GM10248 (cell line): Measurements from ENCODE around the gene TNFRSF19.

ENCODE experiments used
- CTCF ChIA-PET: fragments of 300-600 bp; sonication (Branson Sonifier 250); formaldehyde crosslinking; extraction: SDS; loops from one replicate; lab custom pipeline; 2021; ENCODE audit warnings: antibody characterized with exemption; lab: Yijun Ruan, JAX
- POLR2A ChIA-PET: fragments of 350-650 bp; sonication (Branson Sonifier 250); formaldehyde crosslinking; extraction: SDS; loops from one replicate; lab custom pipeline; 2020; ENCODE audit warnings: antibody characterized with exemption; lab: Yijun Ruan, JAX
- DNase-seq: peaks from one replicate; pipeline ENCODE4 v3.0.0; 2012; ENCODE audit errors: extremely low spot score
- CTCF ChIP-seq: IDR thresholded peaks from 2 replicates; pipeline ENCODE4 v1.5.1; 2012; ENCODE audit warnings: mild to moderate bottlenecking, low read depth; ENCODE audit errors: extremely low read depth, missing control alignments, control extremely low read depth

The TNFRSF19 gene

DNA sequence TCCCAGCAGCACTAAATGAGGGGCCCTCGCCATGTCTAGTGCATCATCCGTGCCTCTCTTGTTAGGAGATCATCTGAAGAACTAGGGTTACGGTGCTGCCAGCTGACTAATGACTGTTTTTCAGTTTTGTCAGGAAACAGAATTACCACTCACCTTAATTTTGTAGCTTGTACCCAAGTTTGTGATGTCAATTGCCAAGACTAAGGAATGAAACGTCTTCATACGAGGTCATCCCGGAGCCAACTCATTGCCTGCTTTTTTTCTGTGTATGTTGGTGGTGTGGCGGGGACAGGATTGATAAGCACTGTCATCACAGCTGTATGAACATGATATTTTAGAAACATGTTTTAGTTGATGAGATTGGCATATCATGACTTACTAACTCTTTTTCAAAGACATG lies 100.6 kb downstream of the TNFRSF19 start:
- DNase-seq: no peak
- TF ChIP-seq CTCF: no peak
- ChIA-PET POLR2A (no interaction called here), CTCF (interaction anchor here (0.9 to 2.3 kb wide), 5 partner anchors 9 to 73 kb away, joined by 3 to 5 read pairs (median 4); no protein-coding TSS in a partner anchor)

GRCh38 chr13:23671377-23671776 lies 101.2 kb downstream of the TNFRSF19 start:
- no peak for DNase-seq
- CTCF ChIA-PET: interaction anchor here (0.7 to 1.4 kb wide), 3 partner anchors 29 to 174 kb away, joined by 3 read pairs; no protein-coding TSS in a partner anchor
- TF ChIP-seq CTCF: no peak
- POLR2A ChIA-PET: no interaction called here

DNA sequence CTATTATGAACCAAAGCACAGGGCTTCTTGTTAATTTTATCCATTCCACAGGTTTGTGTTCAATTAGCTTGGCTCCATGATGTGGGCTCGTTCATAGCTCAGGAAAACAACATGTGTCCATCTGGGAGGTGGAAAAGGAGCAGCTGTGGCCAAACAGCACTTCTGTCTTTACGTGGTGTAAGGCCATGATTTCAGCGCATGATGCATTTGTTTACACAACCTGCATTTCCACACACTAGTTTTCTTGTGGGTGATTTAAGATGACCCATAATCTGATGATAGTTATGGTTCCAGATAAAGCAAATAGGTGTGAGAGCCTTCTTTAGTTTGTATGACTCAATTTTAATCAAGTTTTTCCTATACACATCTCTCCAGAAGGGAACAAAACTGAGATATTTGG lies 101.7 kb downstream of the TNFRSF19 start:
- ChIA-PET POLR2A (no interaction called here), CTCF (interaction anchor here (0.7 kb wide), 1 partner anchor 174 kb away, joined by 3 read pairs; no protein-coding TSS in a partner anchor)
- TF ChIP-seq CTCF: no peak
- no peak for DNase-seq

- CTCF ChIA-PET: interaction anchor here (1.0 to 1.5 kb wide), 4 partner anchors 13 to 39 kb away, joined by 3 to 6 read pairs (median 4); no protein-coding TSS in a partner anchor
- DNase-seq: no peak
- POLR2A ChIA-PET: no interaction called here
- no peak for TF ChIP-seq CTCF
These were observed 102.4 kb downstream of the TNFRSF19 start for GRCh38 chr13:23672616-23673015.

DNA sequence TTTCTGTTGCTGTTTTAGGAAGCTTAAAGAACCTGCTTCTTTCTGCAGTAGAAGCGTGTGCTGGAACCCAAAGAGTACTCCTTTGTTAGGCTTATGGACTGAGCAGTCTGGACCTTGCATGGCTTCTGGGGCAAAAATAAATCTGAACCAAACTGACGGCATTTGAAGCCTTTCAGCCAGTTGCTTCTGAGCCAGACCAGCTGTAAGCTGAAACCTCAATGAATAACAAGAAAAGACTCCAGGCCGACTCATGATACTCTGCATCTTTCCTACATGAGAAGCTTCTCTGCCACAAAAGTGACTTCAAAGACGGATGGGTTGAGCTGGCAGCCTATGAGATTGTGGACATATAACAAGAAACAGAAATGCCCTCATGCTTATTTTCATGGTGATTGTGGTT lies 103.1 kb downstream of the TNFRSF19 start:
- ChIA-PET CTCF (interaction anchor here (0.9 to 1.5 kb wide), 10 partner anchors 11 to 103 kb away, joined by 3 to 6 read pairs (median 3); partner anchors contain the start of gene TNFRSF19), POLR2A (no interaction called here)
- TF ChIP-seq CTCF: no peak
- no peak for DNase-seq

GRCh38 chr13:23673867-23674605 lies 103.8 kb downstream of the TNFRSF19 start:
- POLR2A ChIA-PET: no interaction called here
- CTCF ChIA-PET: interaction anchor here (0.9 to 1.5 kb wide), 10 partner anchors 10 to 104 kb away, joined by 3 to 6 read pairs (median 3); partner anchors contain the start of gene TNFRSF19
- DNase-seq: no peak

More at GRCh38 chr13:23673867-23674605, 103.8 kb downstream of the TNFRSF19 start:
- TF ChIP-seq CTCF: no peak
